Lower leg skin (tissue), 3 donors: ENCODE measurements around the gene SERPINH1.

Experiments
- POLR2A ChIP-seq, 2 donors: fragments of 450-650 bp; IDR thresholded peaks; one replicate each; pipeline ENCODE4 v1.6.1; 2016 to 2017; ENCODE audit warnings: antibody characterized with exemption in 2 of 2, mild to moderate bottlenecking in 1 of 2, moderate library complexity in 1 of 2
- TF ChIP-seq, protein P1 (sequence below), 3 donors: fragments of 450-650 bp; IDR thresholded peaks; one replicate each; pipeline ENCODE4 v1.5.1; 2016; ENCODE audit warnings: antibody characterized with exemption in 3 of 3, mild to moderate bottlenecking in 3 of 3, moderate library complexity in 2 of 3

DNA sequence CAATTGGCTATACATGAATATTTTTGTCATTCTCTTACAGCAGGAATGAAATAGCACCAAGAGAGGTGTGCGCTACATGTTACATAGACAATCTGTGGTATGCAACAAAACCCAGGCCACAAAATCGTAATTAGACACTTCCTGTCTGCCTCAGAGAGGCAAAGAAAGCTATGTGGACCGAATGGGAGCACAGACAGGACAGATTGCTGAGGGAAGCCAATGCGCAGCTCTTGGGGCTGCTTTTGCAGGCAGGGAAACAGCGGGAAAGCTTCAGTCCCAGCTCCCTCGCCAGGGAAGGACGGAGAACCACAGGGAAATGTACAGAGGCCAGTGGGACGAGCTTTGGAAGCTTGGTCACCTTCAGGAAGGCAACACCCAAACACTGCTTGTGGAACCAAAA, 40.9 kb downstream of the SERPINH1 start:
- TF ChIP-seq, protein P1, sequence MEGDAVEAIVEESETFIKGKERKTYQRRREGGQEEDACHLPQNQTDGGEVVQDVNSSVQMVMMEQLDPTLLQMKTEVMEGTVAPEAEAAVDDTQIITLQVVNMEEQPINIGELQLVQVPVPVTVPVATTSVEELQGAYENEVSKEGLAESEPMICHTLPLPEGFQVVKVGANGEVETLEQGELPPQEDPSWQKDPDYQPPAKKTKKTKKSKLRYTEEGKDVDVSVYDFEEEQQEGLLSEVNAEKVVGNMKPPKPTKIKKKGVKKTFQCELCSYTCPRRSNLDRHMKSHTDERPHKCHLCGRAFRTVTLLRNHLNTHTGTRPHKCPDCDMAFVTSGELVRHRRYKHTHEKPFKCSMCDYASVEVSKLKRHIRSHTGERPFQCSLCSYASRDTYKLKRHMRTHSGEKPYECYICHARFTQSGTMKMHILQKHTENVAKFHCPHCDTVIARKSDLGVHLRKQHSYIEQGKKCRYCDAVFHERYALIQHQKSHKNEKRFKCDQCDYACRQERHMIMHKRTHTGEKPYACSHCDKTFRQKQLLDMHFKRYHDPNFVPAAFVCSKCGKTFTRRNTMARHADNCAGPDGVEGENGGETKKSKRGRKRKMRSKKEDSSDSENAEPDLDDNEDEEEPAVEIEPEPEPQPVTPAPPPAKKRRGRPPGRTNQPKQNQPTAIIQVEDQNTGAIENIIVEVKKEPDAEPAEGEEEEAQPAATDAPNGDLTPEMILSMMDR (IDR thresholded peaks at IDR 0.05) = no peak
- no peak for TF ChIP-seq POLR2A (IDR thresholded peaks at IDR 0.05)
